ENCODE measurements around the gene HSDL1.

GRCh38 chr16:84144859-84145639 is at the start of gene HSDL1, which contains the start of gene DNAAF1:
- TF ChIP-seq, protein P1, sequence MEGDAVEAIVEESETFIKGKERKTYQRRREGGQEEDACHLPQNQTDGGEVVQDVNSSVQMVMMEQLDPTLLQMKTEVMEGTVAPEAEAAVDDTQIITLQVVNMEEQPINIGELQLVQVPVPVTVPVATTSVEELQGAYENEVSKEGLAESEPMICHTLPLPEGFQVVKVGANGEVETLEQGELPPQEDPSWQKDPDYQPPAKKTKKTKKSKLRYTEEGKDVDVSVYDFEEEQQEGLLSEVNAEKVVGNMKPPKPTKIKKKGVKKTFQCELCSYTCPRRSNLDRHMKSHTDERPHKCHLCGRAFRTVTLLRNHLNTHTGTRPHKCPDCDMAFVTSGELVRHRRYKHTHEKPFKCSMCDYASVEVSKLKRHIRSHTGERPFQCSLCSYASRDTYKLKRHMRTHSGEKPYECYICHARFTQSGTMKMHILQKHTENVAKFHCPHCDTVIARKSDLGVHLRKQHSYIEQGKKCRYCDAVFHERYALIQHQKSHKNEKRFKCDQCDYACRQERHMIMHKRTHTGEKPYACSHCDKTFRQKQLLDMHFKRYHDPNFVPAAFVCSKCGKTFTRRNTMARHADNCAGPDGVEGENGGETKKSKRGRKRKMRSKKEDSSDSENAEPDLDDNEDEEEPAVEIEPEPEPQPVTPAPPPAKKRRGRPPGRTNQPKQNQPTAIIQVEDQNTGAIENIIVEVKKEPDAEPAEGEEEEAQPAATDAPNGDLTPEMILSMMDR (IDR thresholded peaks at IDR 0.05) = peak in 1 of 4 experiments; percentile 13
- TF ChIP-seq POLR2A (IDR thresholded peaks at IDR 0.05) = peak in 1 of 2 donors; percentile 76
